SKM-1 treated with dmso at 0.1 percent for 144 hours (cell line): ENCODE results near the gene PXYLP1.
"Not testable (repeated sequence)": the region's sequence is repeated elsewhere in the genome, so short reads cannot be mapped to it uniquely, and the experiment has no call there.

Experiments used
- DNase-seq: peaks from one replicate; lab custom pipeline; 2025; ENCODE audit not compliant: unreplicated experiment; lab: John Stamatoyannopoulos, UW

PXYLP1 gene

DNA sequence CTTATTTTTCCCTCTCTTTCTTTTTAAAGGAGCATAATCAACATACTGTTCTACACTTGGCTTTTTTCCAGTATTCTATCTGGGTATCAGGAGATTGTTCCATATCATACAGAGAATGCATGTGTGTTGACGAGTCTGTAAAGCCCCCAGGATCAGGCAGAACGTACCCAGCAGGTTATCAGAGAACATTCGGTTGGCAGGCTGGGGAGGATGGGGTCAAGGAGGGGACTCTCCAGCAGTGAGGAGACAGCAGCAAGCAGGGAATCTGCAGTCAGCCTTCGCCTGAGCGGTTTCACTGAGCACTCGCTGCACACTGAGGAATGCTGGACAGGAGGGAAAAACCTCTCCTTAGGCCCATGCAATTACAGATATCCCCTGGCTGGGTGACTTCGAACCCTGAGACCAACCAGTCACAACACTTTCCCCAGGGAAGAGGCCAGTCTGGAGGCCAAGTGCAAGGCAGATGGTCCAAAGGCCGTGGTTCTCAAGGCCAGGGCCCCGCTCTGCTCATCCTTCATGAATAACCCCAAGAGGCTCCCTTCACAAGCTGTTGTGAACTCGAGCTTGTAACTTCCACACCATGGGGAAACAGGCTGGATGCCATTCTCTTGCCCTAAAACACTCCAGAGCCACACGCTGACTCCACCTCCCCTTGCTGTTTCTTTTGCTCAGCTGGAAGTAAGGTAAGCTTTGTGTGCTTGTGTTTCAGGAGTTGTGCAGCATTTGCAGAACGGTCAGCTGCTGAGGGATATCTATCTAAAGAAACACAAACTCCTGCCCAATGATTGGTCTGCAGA lies 60.1 kb downstream of the PXYLP1 start:
- DNase-seq = no peak

DNA sequence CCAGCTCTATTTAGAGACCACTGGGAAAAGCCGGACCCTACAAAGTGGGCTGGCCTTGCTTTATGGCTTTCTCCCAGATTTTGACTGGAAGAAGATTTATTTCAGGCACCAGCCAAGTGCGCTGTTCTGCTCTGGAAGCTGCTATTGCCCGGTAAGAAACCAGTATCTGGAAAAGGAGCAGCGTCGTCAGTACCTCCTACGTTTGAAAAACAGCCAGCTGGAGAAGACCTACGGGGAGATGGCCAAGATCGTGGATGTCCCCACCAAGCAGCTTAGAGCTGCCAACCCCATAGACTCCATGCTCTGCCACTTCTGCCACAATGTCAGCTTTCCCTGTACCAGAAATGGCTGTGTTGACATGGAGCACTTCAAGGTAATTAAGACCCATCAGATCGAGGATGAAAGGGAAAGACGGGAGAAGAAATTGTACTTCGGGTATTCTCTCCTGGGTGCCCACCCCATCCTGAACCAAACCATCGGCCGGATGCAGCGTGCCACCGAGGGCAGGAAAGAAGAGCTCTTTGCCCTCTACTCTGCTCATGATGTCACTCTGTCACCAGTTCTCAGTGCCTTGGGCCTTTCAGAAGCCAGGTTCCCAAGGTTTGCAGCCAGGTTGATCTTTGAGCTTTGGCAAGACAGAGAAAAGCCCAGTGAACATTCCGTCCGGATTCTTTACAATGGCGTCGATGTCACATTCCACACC lies 60.9 kb downstream of the PXYLP1 start:
- DNase-seq = no peak

DNA sequence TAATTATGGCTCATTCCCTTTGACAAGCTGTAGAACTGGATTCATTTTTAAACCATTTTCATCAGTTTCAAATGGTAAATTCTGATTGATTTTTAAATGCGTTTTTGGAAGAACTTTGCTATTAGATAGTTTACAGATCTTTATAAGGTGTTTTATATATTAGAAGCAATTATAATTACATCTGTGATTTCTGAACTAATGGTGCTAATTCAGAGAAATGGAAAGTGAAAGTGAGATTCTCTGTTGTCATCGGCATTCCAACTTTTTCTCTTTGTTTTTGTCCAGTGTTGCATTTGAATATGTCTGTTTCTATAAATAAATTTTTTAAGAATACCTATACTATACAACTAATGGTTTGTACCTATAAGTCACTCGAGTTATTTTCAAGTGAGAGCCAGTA lies 62.7 kb downstream of the PXYLP1 start:
- no peak for DNase-seq

DNA sequence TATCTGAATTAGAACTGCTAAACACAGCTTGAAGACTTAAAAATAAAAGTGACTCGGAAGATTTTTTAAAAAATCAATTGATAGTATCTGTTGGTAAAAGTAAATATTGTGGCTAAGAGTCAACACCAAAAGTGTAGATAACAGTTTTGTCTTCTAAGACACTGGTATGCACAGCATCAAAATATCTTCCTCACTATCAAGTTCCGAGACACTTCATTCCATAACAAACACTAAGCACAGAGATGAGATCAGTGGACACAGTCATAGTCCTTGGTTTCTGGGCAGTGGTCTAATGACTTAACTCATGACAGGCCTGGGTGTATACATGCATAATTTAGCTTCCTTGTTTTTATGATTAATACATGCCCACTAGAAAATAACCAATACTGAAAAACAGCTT lies 63.2 kb downstream of the PXYLP1 start:
- no peak for DNase-seq

DNA sequence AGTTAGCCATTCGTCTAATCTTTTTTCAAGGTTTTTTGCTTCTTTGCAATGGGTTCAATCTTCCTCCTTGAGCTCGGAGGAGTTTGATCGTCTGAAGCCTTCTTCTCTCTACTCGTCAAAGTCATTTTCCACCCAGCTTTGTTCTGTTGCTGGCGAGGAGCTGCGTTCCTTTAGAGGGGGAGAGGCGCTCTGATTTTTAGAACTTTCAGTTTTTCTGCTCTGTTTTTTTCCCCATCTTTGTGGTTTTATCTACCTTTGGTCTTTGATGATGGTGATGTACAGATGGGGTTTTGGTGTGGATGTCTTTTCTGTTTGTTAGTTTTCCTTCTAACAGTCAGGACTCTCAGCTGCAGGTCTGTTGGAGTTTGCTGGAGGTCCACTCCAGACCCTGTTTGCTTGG lies 68.8 kb downstream of the PXYLP1 start:
- DNase-seq = not testable (repeated sequence)

DNA sequence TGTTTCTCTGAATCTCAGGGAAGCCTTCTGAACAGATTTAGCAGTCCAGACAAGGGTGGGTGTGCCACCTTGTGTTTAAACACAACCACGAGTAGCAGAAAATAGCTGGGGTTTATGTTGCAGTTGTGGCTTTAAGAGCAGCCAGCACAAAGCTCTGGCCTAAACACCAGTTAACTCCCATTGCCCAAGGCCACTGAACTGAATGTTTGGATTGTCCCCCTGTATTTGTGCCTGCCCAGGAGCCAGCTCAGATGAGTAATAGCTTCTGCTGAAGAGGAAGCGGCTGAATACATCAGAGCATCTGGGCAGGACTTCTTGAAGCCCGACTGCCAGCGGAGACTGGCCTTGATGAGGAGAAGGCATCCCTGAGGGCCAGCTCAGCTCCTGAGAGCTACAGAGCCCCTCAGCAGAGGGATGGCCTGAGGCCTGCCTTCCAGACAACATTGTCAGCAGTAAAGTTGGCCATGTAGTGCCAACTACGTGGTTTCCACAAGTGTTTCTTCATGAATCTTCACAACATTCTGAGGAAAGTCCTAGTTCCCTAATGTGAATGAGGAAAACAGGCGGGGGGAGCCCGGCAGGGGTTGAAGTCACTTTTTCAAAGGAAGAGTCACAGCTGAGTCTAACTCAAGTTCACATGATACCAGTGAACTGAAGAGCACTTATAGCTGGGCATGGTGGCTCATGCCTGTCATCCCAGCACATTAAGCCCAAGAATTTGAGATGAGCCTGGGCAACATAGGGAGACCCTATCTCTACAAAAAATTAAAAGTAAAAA lies 70.9 kb downstream of the PXYLP1 start:
- no peak for DNase-seq

DNA sequence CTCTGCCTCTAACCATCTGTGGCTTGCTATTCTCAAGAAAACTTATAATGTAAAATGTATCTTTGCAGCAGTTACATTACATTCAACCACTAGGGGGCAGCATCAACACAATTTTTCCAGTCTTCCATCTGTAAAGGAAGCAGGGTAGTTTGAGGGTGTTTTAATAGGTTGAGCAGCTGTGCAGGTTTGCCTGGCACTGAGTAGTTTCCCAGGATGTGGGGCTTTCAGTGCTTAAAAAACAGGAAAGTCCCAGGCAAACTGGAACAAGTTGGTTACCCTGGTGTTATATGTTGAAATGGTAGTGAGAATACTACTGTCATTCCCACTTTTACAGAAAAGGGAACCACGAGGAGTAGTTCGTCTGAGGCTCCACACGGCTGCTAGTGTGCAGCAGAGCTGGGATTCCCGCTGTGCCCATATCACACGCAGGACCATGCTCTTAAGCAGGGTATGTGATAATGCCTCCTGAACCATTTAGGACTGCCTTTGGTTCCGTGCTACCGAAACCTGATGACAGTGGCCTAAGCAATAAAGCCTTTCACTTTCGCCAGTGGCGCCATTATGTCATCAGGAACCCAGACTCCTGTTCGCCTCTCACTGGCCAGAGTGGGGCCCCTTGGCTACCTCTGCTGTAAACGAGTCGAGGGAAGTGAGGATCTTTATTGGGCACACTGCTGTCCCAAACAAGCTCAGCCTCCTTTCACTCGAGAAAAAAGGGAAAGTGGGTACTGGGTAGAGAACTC lies 72.0 kb downstream of the PXYLP1 start:
- DNase-seq = peak; percentile 67

DNA sequence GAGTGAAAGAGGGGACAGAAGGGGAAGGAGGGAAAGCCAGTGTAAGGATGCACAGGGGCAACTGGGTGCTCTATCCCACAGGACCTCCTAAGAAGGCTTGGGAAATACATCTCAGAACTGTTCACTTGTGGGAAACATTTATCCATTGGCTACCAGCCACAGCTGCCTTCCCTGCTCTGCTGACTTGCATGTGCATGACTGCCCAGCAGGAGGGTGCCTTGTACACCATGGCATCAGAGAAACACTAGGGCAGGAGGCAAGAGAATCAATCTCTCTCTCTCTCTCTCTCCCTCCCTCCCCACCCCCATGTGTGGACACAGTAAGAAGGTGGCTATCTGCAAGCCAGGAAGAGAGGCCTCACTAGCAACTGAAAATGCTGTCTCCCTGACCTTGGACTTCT lies 73.8 kb downstream of the PXYLP1 start:
- no peak for DNase-seq

DNA sequence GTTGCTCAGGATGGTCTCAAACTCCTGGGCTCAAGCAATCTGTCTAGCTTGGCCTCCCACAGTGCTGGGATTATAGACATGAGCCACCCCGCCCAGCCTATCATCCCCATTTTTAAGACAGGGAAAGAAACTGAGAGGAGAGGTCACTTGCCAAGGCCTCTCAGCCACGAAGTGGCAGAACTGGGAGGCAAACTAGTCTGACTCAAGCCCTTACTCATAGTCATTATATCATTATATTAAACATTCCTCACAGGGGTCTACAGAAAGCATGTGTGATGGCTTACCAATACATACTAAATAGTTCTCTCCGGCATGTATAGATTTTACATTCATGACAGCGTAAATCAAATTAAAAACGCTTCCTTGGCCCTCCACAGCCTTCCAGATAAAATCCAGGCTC lies 74.7 kb downstream of the PXYLP1 start:
- DNase-seq = no peak

DNA sequence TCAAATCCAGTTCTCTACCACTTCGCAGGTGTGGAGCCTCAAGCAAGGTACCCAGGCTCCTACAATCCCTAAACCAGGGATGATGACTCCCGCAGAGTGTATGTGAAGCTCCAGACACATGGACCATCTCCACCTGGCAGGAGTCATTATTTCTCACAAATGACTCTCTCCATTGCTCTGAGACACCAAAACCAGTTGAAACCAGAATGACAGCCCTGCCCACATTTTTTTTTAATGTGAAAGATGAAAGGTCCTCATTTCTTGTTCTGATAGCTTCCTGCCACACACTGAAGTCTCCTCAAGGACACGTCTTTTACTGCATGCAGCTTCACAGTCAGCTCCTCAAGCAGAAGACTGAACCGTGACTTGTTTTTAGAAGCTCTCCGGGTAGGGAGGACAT lies 75.3 kb downstream of the PXYLP1 start:
- no peak for DNase-seq

DNA sequence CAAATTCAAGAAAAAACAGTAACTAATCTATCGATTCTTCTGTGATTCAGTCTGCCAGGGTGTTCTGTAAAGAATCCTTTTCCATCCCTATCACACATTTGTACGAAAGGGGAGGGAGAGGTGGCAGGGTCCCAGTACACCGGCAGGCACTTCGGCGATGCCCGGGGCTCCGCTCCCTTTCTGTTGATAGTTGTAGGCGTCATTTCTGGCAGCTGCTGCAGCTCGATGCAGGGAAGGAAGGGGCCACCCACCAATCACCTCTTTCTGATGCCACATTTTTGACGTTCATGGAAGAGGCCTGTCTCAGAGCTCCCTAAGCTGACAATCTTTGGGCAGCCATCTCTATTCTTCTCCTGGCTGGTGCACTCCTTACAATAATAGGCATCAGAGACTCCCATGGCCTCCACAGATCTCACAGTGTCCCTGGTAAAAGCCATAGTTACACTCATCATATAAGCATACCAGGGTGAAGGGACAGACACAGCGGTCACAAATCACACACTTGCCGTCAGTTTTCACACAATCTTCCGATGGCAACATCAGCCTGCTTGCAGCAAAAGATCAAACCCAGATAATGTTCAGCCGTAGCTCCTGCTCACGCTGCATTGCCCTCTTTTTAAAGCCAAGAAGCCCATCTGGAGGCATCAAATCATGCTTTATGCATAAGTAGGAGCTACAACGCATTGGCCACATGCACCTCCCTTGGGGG lies 75.9 kb downstream of the PXYLP1 start:
- no peak for DNase-seq

DNA sequence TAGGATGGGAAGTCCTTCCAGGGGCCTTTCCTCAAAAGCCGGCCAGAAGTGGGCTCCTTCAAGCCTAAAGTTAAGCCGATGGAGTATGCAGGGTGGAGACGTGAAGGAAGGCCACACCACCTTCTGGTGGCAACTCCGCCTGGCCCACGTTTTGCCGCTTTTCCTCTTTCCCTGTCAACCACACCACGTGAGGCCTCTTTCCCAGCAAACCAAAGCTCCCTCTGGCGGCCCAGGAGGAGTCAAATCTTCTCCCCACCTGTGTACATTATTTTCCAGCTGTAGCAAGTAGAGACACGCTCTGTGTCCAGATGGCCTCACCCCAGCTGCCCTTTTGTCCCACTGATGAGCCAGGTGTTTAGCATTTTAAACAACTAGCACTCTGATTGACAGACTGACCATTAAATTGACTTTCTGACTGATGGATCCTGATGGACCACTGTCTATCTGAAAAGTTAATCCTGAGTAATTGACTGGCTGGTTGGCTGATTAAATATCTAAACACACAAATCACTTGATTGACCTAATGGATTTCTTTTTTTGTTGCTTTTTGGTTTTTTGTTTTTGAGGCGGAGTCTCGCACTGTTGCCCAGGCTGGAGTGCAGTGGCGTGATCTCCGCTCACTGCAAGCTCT lies 77.1 kb downstream of the PXYLP1 start:
- DNase-seq = no peak

DNA sequence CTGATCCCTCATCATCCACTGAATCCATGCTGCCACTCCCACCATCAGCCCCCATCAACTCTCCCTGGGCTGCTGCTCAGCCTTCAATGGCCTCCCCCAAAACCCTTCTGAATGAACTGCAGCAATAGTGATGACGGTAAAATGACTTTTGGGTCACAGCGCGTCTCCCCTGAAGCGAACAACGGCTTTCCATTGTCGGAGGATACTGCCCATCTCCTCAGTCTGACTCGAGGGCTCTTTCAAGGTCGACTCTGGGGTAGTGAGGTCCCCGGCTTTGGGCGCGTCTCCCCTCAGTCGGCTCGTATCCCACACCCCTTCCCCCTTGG lies 79.5 kb downstream of the PXYLP1 start:
- no peak for DNase-seq

DNA sequence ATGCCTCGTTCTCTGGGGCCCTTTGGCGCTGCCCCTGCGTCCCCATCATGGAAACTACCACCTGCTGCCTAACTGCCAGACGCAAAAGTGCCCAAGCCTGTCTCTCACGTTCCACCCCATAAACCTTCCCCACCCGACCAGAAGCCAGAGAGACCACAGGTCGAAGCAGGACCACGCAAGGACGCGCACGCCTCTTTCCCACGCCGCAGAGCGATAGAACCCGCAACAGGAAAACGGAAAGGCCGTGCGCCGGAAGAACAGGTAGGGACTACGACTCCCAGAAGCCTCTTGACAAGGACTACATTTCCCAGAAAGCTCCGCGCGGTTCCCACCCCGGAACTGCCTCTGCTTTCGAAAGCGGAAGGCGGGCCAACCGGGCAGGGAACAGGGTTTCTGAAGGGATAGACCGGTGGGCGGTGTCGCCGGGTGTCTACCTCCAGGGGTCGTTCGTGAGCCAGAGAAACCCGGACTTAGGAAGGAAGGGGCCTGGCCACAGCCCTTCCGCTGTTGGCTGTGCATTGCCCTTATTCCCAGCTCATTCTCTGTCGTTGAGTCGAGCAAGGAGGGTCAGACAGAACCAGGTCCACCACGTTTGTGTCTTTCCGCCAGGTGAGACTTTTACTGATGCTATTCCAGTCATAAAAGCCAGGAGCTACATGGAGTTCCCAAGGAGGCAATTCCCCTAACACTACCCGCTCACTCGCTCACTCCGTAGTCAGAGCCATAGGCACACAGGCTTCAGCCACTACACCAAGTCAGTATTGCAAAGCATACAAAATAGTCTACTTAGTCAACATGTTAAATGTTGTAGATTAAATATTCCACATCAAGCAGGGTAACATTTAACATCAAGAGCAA lies 80.1 kb downstream of the PXYLP1 start:
- DNase-seq = peak; percentile 96

DNA sequence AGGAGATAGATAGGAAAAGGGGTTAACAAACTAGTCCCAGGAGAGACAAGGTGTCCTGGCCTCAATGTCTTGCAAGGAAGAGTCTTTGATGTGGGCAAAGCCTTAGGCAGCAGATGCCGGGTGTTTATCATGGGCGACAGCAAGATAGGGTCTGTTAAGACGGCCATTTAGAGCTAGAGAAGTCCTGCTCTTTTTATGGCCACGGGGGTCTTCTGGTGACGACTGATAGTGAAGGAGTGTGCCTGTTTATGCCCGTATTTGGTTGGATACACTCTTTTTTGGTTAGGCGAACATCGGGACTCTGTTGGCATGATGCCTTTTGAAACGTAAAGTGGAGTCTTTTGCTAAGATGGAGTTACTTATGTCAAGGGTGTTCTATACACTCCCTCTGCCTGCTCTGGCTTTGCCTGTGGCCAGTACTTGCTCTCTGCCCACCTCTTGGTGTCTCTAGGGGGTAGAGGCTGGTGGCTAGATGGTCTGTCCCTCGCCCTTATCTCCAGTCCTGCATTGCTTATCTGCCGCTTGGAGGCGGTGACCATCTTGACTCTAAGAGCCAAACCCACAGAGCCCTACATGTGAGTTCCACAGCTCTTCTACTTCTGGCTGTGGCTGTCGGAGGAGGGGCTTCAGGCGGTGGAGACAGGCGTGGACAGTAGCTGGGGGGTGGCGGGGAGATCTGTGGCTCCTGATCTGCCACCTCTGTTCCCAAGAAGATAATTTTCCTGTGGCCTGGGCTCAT lies 80.9 kb downstream of the PXYLP1 start:
- no peak for DNase-seq

DNA sequence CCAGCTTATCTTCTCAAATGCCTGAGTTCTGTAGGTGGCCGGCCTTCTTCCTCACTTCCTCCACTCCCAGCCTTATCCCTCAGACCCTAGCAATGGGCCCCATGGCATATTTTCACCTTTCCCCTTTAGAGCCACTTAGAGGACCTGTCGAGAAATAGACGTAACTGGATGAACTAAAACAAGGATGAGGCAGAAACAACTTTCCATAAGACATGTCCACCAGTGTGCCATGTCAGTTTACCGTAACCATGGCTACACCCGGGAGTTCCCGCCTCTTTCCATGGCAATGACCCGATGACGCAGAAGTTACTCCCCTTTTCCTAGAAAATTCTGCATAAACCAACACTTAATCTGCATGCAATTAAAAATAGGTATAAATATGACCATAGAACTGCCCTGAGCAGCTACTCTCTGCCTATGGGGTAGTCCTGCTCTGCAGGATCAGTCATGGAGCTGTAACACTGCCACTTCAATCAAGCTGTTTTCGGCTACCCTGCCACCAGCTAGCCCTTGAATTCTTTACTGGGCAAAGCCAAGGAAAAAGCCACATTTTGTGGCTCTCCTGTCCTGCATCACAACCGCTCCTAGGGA lies 81.6 kb downstream of the PXYLP1 start:
- DNase-seq = no peak

DNA sequence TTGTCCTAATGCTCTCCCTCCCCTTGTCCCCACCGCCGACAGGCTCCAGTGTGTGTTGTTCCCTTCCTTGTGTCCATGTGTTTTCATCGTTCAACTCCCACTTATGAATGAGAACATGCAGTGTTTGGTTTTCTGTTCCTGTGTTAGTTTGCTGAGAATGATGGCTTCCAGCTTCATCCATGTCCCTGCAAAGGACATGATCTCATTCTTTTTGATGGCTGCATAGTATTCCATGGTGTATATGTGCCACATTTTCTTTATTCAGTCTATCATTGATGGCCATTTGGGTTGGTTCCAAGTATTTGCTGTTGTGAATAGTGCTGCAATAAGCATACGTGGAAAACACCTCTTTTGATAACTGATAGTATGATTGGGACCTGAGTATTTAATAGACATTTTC lies 82.8 kb downstream of the PXYLP1 start:
- DNase-seq = not testable (repeated sequence)

DNA sequence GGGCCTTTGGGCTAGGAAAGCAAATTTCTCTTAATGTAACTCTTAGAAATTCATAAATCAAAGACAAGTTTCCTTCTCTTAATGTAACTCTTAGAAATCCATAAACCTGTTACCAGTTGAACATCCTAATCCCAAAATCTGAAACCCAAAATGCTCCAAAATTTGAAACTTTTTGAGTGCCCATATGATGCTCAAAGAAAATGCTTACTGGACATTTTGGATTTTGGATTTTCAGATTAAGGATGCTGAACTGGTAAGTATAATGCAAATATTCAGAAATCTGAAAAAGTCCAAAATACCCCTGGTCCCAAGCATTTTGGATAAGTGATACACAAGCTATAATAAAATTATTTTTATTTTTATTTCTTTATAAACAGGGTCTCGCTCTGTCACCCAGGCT lies 85.2 kb downstream of the PXYLP1 start:
- no peak for DNase-seq
